Parathyroid adenoma (tissue), 2 donors: ENCODE results near the gene VARS1.
"Not testable (repeated sequence)": the region's sequence is repeated elsewhere in the genome, so short reads cannot be mapped to it uniquely, and the experiment has no call there.

Experiments
- H2AFZ ChIP-seq: fragments of 300-600 bp; sonication (generic); one replicate; pipeline ENCODE4 v1.7.0; 2017; ENCODE audit warnings: antibody characterized with exemption, mild to moderate bottlenecking
- H3K27ac ChIP-seq: fragments of 300-600 bp; sonication (generic); one replicate; pipeline ENCODE4 v1.7.0; 2017
- H3K27me3 ChIP-seq: fragments of 300-600 bp; sonication (generic); one replicate; pipeline ENCODE4 v1.7.0; 2017; ENCODE audit warnings: low read length; ENCODE audit not compliant: control insufficient read depth, insufficient read depth
- H3K36me3 ChIP-seq: fragments of 300-600 bp; sonication (generic); one replicate; pipeline ENCODE4 v1.7.0; 2017; ENCODE audit warnings: low read length; ENCODE audit not compliant: control insufficient read depth, insufficient read depth
- H3K4me1 ChIP-seq: fragments of 300-600 bp; sonication (generic); one replicate; pipeline ENCODE4 v1.7.0; 2017; ENCODE audit warnings: control low read depth
- H3K4me2 ChIP-seq: fragments of 300-600 bp; sonication (generic); one replicate; pipeline ENCODE4 v1.7.0; 2017; ENCODE audit warnings: low read length
- H3K4me3 ChIP-seq: fragments of 300-600 bp; sonication (generic); one replicate; pipeline ENCODE4 v1.7.0; 2017; ENCODE audit warnings: low read depth, low read length
- H3K79me2 ChIP-seq: fragments of 300-600 bp; sonication (generic); one replicate; pipeline ENCODE4 v1.7.0; 2017; ENCODE audit warnings: control low read depth
- H3K9ac ChIP-seq: fragments of 300-600 bp; sonication (generic); one replicate; pipeline ENCODE4 v1.7.0; 2017; ENCODE audit warnings: mild to moderate bottlenecking
- H3K9me3 ChIP-seq: fragments of 300-600 bp; sonication (generic); one replicate; pipeline ENCODE4 v1.7.0; 2017; ENCODE audit warnings: low read length; ENCODE audit not compliant: control insufficient read depth
- CTCF ChIP-seq: fragments of 300-600 bp; sonication (generic); IDR thresholded peaks from one replicate; pipeline ENCODE4 v1.7.0; 2017; ENCODE audit warnings: antibody characterized with exemption, mild to moderate bottlenecking
- donor health status: primary hyperparathyroidism.

The VARS1 gene

GRCh38 chr6:31795616-31796298 lies at the start of gene VARS1:
TSS of gene VARS1 (minus strand) at chr6:31795752. CDS start at chr6:31795217, 535 bp downstream.
- Histone ChIP-seq H3K79me2 (no peaks in the 10 kb centered on the region), H3K9ac (peak within 1 kb of the TSS; percentile 89), H3K27me3 (no peaks in the 10 kb centered on the region), H3K4me3 (peak within 1 kb of the TSS; percentile 86), H3K27ac (peak within 1 kb of the TSS; percentile 68), H3K4me1 (peaks cover 8% of the 10 kb centered on the region), H3K36me3 (no peaks in the 10 kb centered on the region), H2AFZ (peak within 1 kb of the TSS; percentile 98), H3K4me2 (peak within 1 kb of the TSS; percentile 85), H3K9me3 (no peaks in the 10 kb centered on the region)
- peak; percentile 93 for TF ChIP-seq CTCF

GRCh38 chr6:31844507-31844906 lies 49.0 kb upstream of the VARS1 start:
- H3K27me3 ChIP-seq, result no peaks in the 10 kb centered on the region
- H2AFZ ChIP-seq, result no peak overlapping the region
- no peaks in the 10 kb centered on the region for H3K4me1 ChIP-seq
- H3K9me3 ChIP-seq, result no peaks in the 10 kb centered on the region
- no peaks in the 10 kb centered on the region for H3K36me3 ChIP-seq
- H3K4me2 ChIP-seq, result no peak overlapping the region
- no peaks in the 10 kb centered on the region for H3K79me2 ChIP-seq
- H3K27ac ChIP-seq, result no peak overlapping the region
- H3K4me3 ChIP-seq, result no peak overlapping the region
- H3K9ac ChIP-seq, result no peak overlapping the region
- TF ChIP-seq CTCF, result no peak

GRCh38 chr6:31842053-31842452 lies 46.5 kb upstream of the VARS1 start:
- H3K9me3 ChIP-seq, result no peaks in the 10 kb centered on the region

GRCh38 chr6:31839779-31840126 lies 44.2 kb upstream of the VARS1 start:
- H2AFZ ChIP-seq, H3K27ac ChIP-seq, H3K79me2 ChIP-seq, H3K4me2 ChIP-seq, H3K9ac ChIP-seq, H3K9me3 ChIP-seq, H3K4me3 ChIP-seq, H3K36me3 ChIP-seq, H3K27me3 ChIP-seq: not testable (repeated sequence)
- peaks cover 18% of the 10 kb centered on the region for H3K4me1 ChIP-seq

More at GRCh38 chr6:31842053-31842452, 46.5 kb upstream of the VARS1 start:
- Histone ChIP-seq H3K4me2 (no peak overlapping the region), H3K4me1 (peaks cover 7% of the 10 kb centered on the region), H3K4me3 (no peak overlapping the region), H3K36me3 (no peaks in the 10 kb centered on the region), H3K27me3 (no peaks in the 10 kb centered on the region), H3K9ac (no peak overlapping the region), H2AFZ (no peak overlapping the region), H3K27ac (no peak overlapping the region), H3K79me2 (no peaks in the 10 kb centered on the region)
- no peak for TF ChIP-seq CTCF

- H3K27ac ChIP-seq, result no peak overlapping the region
- no peaks in the 10 kb centered on the region for H3K9me3 ChIP-seq
- H3K27me3 ChIP-seq, result no peaks in the 10 kb centered on the region
- H3K36me3 ChIP-seq, result no peaks in the 10 kb centered on the region
- no peak for TF ChIP-seq CTCF
- H3K79me2 ChIP-seq, result peaks cover 8% of the 10 kb centered on the region
- no peak overlapping the region for H2AFZ ChIP-seq
- H3K9ac ChIP-seq, result no peak overlapping the region
- peaks cover 21% of the 10 kb centered on the region for H3K4me1 ChIP-seq
- H3K4me3 ChIP-seq, result no peak overlapping the region
- H3K4me2 ChIP-seq, result no peak overlapping the region
Observed at GRCh38 chr6:31838968-31839367, 43.4 kb upstream of the VARS1 start.

GRCh38 chr6:31838114-31838553 lies 42.6 kb upstream of the VARS1 start:
- not testable (repeated sequence) for H3K27ac ChIP-seq, H2AFZ ChIP-seq, H3K9me3 ChIP-seq, H3K9ac ChIP-seq, H3K27me3 ChIP-seq, H3K4me2 ChIP-seq, H3K4me3 ChIP-seq, H3K36me3 ChIP-seq
- peaks cover 22% of the 10 kb centered on the region for H3K4me1 ChIP-seq
- H3K79me2 ChIP-seq, result peaks cover 13% of the 10 kb centered on the region
